Measurements from ENCODE around the gene CCDC146. TPM values are rescaled to one million over a fixed set of nuclear protein-coding genes. Genes with fewer than 3 reads are reported as not detected.
A peak's percentile ranks its signal among the peaks of the same experiment; 100 is the strongest.
"Not testable (repeated sequence)": the region's sequence is repeated elsewhere in the genome, so short reads cannot be mapped to it uniquely, and the experiment has no call there.

CCDC146 gene
- total RNA-seq, 2 donors from 2014 or later, result 11.8 to 12.1 TPM

GRCh38 chr7:77226357-77226839, 104.0 kb downstream of the CCDC146 start:
- Histone ChIP-seq H3K27me3 (replicated peaks; ENCODE audit: insufficient read depth) (no peaks in the 10 kb centered on the region), H3K36me3 (no peaks in the 10 kb centered on the region), H3K27ac (peak overlapping the region in 1 of 2 donors; percentile 1), H3K4me3 (no peak overlapping the region), H3K9me3 (peaks cover 3% of the 10 kb centered on the region), H3K4me1 (ENCODE audit: control insufficient read depth in 1 of 2, low read depth in 2 of 2) (peaks cover 8 to 11% of the 10 kb centered on the region in 2 donors)
- no peak for TF ChIP-seq CTCF (IDR thresholded peaks at IDR 0.05)
- ATAC-seq (ENCODE audit: insufficient number of reproducible peaks, low FRiP score, low read depth), result no peak
- no peak for DNase-seq (ENCODE audit: low spot score)

DNA sequence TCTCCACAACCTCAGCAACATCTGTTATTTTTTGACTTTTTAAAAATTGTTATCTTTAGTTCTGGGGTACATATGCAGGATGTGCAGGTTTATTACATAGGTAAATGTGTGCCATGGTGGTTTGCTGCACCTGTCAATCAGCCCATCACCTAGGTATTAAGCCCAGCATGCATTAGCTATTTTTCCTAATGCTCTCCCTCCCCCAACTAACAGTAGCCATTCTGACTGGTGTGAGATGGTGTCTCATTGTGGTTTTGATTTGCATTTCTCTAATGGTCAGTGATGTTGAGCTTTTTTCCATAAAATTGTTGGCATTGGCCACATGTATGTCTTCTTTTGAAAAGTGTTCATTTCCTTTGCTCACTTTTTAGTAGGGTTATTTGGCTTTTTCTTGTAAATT, 106.4 kb downstream of the CCDC146 start:
- not testable (repeated sequence) for ATAC-seq (ENCODE audit: insufficient number of reproducible peaks, low FRiP score, low read depth); H3K27me3 ChIP-seq (replicated peaks; ENCODE audit: insufficient read depth); H3K27ac ChIP-seq; H3K4me3 ChIP-seq; DNase-seq (ENCODE audit: low spot score); H3K9me3 ChIP-seq; H3K36me3 ChIP-seq
- peaks cover 8 to 20% of the 10 kb centered on the region in 2 donors for H3K4me1 ChIP-seq (ENCODE audit: control insufficient read depth in 1 of 2, low read depth in 2 of 2)

DNA sequence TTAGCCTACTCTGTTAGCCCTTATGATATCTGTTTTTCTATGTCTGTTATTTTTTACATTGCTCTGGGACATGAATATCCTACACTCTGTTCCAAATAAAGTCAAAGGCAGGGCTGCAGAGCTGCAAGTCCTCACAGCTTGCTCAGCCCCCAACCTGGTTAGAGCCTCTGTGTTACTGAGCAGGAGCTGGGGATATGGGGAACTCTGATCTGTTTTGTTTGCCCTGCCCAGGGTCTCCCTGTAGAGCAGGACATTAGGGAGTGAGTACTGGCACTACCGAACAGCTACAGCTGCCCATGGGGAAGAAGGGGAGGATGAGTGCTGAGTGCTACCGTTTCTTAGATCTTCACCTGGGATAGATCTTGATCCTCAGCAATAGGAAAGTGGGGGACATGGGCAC, 110.1 kb downstream of the CCDC146 start:
- Histone ChIP-seq H3K27ac (no peak overlapping the region), H3K4me1 (ENCODE audit: control insufficient read depth in 1 of 2, low read depth in 2 of 2) (peaks cover under 1 to 16% of the 10 kb centered on the region in 2 donors), H3K9me3 (peaks cover 3% of the 10 kb centered on the region), H3K27me3 (replicated peaks; ENCODE audit: insufficient read depth) (no peaks in the 10 kb centered on the region), H3K36me3 (no peaks in the 10 kb centered on the region), H3K4me3 (no peak overlapping the region)
- no peak for TF ChIP-seq CTCF (IDR thresholded peaks at IDR 0.05)
- ATAC-seq (ENCODE audit: insufficient number of reproducible peaks, low FRiP score, low read depth) (no peak), DNase-seq (ENCODE audit: low spot score) (no peak)

DNA sequence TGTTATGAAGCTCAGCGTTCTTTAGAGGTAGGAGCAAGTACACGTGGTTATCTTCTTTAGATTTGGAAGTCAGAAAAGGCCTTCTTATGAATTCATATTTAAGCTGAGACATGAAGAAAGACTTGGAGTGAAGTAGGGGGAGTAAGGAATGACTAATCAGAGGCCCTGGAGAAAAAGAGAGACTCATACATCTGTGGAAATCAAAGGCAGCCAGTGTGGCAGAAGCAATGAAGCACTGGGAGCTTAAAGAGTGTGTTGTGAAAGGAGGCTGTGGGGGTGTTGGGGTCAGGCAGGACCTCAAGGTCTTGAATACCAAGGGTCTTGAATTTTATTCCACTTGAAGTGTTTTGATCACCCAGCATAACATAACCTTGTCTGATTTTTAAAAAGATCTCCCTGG, 112.9 kb downstream of the CCDC146 start:
- Histone ChIP-seq H3K4me3 (no peak overlapping the region), H3K36me3 (no peaks in the 10 kb centered on the region), H3K27ac (no peak overlapping the region), H3K4me1 (ENCODE audit: control insufficient read depth in 1 of 2, low read depth in 2 of 2) (peaks cover 10 to 33% of the 10 kb centered on the region in 2 donors), H3K9me3 (peaks cover 1% of the 10 kb centered on the region), H3K27me3 (replicated peaks; ENCODE audit: insufficient read depth) (no peaks in the 10 kb centered on the region)
- DNase-seq (ENCODE audit: low spot score) (no peak), ATAC-seq (ENCODE audit: insufficient number of reproducible peaks, low FRiP score, low read depth) (no peak)
- TF ChIP-seq CTCF (IDR thresholded peaks at IDR 0.05), result no peak

GRCh38 chr7:77238703-77239136, 116.3 kb downstream of the CCDC146 start:
- Histone ChIP-seq H3K27me3 (replicated peaks; ENCODE audit: insufficient read depth) (no peaks in the 10 kb centered on the region), H3K36me3 (no peaks in the 10 kb centered on the region), H3K9me3 (no peaks in the 10 kb centered on the region), H3K4me3 (no peak overlapping the region), H3K4me1 (ENCODE audit: control insufficient read depth in 1 of 2, low read depth in 2 of 2) (peaks cover 24 to 47% of the 10 kb centered on the region in 2 donors), H3K27ac (peak overlapping the region; percentile 67 to 75)
- no peak for TF ChIP-seq CTCF (IDR thresholded peaks at IDR 0.05)
- DNase-seq (ENCODE audit: low spot score) (no peak), ATAC-seq (ENCODE audit: insufficient number of reproducible peaks, low FRiP score, low read depth) (no peak)

- no peak for DNase-seq (ENCODE audit: low spot score)
- no peak for ATAC-seq (ENCODE audit: insufficient number of reproducible peaks, low FRiP score, low read depth)
- peaks cover 28 to 53% of the 10 kb centered on the region in 2 donors for H3K4me1 ChIP-seq (ENCODE audit: control insufficient read depth in 1 of 2, low read depth in 2 of 2)
- H3K36me3 ChIP-seq, result no peaks in the 10 kb centered on the region
- H3K9me3 ChIP-seq, result no peaks in the 10 kb centered on the region
- TF ChIP-seq CTCF (IDR thresholded peaks at IDR 0.05), result no peak
- no peaks in the 10 kb centered on the region for H3K27me3 ChIP-seq (replicated peaks; ENCODE audit: insufficient read depth)
- peak overlapping the region in 1 of 2 donors; percentile 75 for H3K27ac ChIP-seq
- H3K4me3 ChIP-seq, result no peak overlapping the region
These were observed 117.1 kb downstream of the CCDC146 start for GRCh38 chr7:77239471-77239870.

Data from thoracic aorta (tissue), 2 donors.